Occipital lobe (tissue), 2 donors: Measurements from ENCODE around the gene KLHL14. TPM values are rescaled to one million over a fixed set of nuclear protein-coding genes. Genes with fewer than 3 reads are reported as not detected.

ENCODE experiments used
- DNase-seq: peaks from one replicate; lab custom pipeline; 2025; lab: John Stamatoyannopoulos, UW
- total RNA-seq: library from RNA; depleted of rRNA; stranded (reverse); fragments of >200 nt; gene quantifications from one replicate; pipeline ENCODE4 v1.2.3, GENCODE V29; 2014

KLHL14 gene
- total RNA-seq, 1 donor from 2014 or later, result 20.3 TPM

GRCh38 chr18:32770666-32771168 lies 2.1 kb downstream of the KLHL14 start:
- DNase-seq, result no peak

- no peak for DNase-seq
These were observed 2.7 kb downstream of the KLHL14 start for GRCh38 chr18:32770054-32770665.

DNA sequence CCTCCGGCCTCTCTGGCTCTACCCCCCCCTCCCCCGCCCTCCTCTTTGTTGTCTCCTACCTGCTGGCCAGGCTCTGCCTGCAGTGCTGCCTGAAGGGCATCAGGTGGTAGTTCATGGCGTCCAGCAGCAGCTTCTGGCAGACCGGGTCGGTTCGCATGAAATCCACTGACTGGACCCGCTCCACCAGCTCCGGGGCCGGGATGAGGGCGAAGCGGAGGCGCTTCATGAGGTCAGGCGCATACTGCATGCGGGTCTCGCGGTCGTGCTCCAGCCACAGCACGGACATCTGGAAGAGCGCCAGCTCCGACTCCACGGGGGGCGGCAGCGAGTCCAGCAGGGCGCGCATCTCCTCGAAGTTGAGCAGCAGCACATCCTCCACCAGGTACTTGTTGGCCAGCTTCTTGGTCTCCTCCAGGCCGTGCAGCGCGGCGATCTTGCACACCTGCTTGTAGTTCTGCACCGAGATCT lies 3.2 kb downstream of the KLHL14 start:
- no peak for DNase-seq

DNA sequence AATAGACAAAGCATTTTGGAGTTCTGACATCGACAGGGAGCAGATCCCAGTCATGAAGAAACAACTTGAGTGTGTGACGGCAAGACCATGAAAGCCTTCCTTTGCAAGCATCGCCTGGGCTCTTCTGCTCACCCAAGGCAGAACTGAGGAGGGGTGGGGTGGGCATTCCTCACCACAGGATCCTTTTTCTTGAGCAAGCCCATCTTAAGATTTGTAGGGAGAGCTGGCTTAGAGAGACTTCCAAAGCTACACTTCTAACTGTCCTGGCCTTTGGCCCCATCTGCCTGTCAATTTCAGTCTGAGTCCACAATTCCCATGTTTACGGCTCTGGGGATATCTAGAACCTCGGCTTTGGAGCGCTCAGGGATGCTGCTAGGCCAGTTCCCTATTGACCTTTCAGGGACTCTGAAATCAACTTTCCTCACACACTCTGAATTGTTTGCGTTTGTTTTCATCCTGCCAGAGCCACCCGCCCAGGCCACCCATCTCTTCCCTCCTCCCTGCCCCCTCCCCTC lies 3.7 kb downstream of the KLHL14 start:
- no peak for DNase-seq

GRCh38 chr18:32767400-32767799 lies 5.4 kb downstream of the KLHL14 start:
- no peak for DNase-seq

DNA sequence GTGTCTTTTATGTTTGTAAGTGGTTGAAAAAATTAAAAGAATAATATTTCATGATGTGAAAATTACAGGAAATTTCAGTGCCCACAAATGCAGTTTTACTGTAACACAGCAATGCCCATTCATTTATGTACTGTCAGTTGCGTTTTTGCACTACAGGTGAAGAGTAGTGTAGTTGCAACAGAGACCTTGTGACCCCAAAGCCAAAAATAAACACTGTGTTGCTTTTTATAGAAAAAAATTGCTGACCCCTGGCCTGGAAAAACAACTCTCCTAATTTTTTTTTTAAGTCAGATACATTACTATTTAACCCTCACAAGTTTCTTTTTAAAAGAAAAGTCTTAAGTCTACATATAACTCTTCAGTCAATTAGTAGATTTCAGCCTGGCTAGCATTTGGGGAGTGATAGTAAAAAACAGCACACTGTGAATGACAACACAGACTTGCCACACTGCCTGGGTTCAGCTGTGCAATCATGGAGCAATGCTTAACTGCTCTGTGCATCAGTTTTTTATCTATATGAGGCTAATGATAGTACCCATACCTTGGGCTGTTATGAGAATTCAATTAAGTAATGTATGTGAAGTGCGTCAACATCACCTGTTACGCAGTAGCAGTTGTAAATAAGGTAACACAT lies 8.1 kb downstream of the KLHL14 start:
- no peak for DNase-seq

DNA sequence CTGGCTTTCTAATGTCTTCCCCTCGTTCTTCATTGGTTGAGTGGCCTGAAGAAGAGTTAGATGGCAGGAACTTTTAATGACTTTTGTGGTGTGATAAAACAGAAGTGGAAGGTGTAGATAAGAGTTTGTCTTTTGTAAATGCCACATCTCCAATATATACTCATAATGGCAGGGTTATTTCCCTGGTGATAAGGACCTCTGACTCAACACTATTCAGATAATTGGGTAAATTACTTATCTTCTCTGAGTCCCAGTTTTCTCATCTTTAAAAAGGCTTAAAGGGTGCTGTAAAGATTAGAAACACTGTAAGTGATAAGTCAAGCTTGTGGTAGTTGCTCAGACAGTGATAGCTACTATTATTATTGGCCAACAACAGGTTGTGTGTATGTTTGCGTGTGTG lies 9.5 kb downstream of the KLHL14 start:
- no peak for DNase-seq

GRCh38 chr18:32761231-32761630 lies 11.6 kb downstream of the KLHL14 start:
- DNase-seq, result no peak

- no peak for DNase-seq
These were observed 12.4 kb downstream of the KLHL14 start for GRCh38 chr18:32760391-32760790.

DNA sequence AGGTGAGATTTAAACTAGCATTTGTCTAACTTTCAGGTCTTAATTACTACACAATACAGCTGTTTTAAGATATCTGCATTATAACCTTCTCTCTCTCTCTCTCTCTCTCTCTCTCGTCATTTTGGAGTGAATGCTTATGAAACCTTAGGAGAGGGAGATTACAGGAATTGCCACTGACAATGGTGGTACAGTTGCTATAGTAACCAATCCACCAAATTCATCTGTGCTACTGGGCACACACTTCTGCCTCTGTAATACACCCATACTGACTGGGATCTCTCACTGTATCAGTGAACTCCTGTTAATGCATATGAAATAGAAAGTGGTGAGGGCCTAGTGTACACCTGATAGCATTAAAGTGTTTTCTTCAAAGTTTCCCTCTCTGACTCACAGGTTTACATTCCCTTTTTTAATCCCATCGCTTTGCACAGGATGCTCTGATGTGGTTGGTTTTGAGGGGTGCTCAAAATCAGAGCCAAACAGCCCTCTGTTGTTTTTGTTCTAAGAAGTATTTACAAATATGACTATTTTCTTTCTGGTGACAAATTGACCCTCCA lies 13.1 kb downstream of the KLHL14 start:
- no peak for DNase-seq

GRCh38 chr18:32754508-32755263 lies 18.1 kb downstream of the KLHL14 start:
- DNase-seq, result no peak

DNA sequence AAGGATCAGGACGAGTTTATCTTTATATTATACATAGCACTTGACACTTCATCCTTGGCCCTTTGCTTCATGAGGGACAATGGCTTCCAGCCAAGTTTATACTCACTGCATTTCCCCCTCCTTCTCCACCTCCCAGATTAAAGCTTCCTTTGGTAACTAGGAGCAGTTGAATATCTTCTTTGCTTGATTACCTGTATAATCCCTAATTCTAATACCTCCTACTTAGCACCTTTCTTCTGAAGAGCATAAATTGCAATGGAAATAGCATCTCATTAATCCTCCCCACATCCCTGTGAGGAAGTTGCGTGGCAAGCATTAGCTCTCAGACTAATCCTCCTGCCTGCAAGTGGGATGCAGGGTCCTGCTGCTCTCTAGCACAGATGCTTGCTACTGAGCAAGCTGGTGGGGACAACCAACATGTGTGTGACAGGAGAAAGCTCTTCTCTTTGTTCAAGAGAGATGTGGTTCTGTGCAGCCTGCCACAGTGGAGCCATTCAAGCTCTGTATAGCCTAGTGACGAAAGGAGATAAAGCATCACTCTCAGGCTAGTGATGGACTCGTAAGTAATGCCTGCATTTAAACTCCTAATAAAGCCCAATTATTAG lies 19.1 kb downstream of the KLHL14 start:
- DNase-seq, result no peak

GRCh38 chr18:32750328-32750727 lies 22.5 kb downstream of the KLHL14 start:
- no peak for DNase-seq

DNA sequence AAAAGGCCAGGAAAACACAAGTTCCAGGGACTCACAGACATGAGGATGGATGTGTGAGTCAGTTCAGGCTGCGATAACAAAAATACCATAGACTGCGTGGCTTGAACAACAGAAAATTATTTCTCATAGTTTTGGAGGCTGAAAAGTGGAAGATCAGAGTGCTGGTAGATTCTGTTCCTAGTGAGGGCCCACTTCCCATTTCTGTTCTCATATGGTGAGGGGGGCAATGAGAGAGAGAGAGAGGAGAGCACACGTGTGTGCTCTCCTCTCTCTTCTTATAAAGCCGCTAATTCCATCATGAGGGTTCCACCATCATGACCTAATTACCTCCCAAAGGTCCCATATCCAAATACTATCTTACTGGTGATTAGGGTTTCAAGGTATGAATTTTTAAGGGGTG lies 23.0 kb downstream of the KLHL14 start:
- no peak for DNase-seq

DNA sequence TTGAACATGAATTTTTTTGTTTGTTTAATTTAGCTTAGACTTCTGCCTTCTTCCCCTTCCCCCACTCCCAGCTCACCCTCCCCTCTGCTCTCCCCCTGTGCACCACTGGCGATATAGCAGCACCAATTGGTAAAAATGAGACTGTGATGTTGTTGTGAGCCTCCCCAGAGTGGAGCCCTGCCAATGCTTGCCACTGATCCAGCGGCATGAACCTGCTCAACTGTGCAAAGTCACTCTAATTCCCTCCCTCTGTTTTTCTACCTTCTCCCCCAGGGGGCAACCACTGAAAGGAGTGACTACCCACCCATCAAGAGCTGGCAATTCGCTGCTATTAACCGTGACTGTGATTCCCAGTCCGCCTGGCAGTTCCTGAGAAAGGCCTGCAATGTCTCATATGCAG lies 30.2 kb downstream of the KLHL14 start:
- no peak for DNase-seq

GRCh38 chr18:32735781-32736180 lies 37.0 kb downstream of the KLHL14 start:
- DNase-seq, result no peak

- no peak for DNase-seq
These were observed 38.4 kb downstream of the KLHL14 start for GRCh38 chr18:32734442-32734841.

- no peak for DNase-seq
These were observed 40.7 kb downstream of the KLHL14 start for GRCh38 chr18:32732165-32732564.

GRCh38 chr18:32730620-32731091 lies 42.2 kb downstream of the KLHL14 start:
- DNase-seq, result no peak

GRCh38 chr18:32730068-32730467 lies 42.8 kb downstream of the KLHL14 start:
- no peak for DNase-seq

DNA sequence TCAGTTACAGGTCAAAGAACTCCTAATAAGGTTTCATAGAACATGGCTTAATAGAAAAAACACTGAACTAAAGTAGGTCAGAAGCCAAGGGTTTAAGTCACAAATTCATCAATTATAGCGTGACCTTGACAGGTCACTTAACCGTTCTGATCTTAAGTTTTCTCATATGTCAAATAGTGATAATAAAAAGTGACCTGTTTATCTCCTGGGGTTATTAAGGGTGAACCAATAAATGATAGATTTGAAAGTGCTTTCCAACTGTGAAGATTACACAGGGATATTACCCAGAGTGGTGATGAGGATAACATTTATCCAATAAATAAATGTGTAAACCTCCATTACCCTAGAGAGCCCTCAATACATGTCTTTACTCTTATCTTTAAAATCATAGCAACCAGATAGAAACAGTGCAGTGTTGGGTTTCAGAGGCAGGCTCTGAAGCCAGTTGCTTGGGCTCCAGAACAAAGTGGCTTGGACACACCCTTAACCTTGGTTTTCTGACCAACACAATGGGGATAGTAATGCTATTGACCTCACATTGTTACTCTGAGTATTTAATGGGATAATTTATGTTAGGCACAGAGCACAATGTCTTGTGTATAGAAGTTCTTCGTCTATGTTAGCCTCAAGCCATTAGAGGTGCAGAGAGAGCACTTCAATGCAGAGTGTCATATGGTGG lies 48.6 kb downstream of the KLHL14 start:
- no peak for DNase-seq
